H1 (cell line): ENCODE results near the gene SLCO4C1. TPM values are rescaled to one million over a fixed set of nuclear protein-coding genes. Genes with fewer than 3 reads are reported as not detected.

Source experiments
- CHD7 ChIP-seq: fragments of 300-600 bp; sonication (generic); IDR thresholded peaks from 2 replicates; pipeline ENCODE4 v1.7.1; 2012; ENCODE audit warnings: low read length, moderate library complexity, mild to moderate bottlenecking, inconsistent platforms; ENCODE audit not compliant: insufficient replicate concordance
- polyA plus RNA-seq, 7 experiments: library from polyadenylated mRNA; depleted of rRNA in 3 of 7; stranded (reverse) in 5 of 7; unstranded in 2 of 7; fragments of >200 nt in 5 of 7; fragments of 200-250 nt in 2 of 7; gene quantifications; 1 replicate in 5 of 7; 2 replicates in 1 of 7; 4 replicates in 1 of 7; pipeline versions ENCODE4 v1.2.1 to v1.2.3, GENCODE V29; 2011 to 2013; ENCODE audit warnings: missing spikeins in 2 of 7, mixed read lengths in 2 of 7
- total RNA-seq: library from RNA; stranded (reverse); fragmentation: NEBNext Ultra II Directional; extraction: Animal tissue kit (Norgen Biotek cat#: 25700); gene quantifications from 2 replicates; pipeline ENCODE4 v1.2.1, GENCODE V29; 2021
- TF ChIP-seq, protein P1 (sequence below), 3 experiments: IDR thresholded peaks; 1 replicate in 2 of 3; 2 replicates in 1 of 3; pipeline versions ENCODE4 v1.5.1 to v1.6.1; 2011; ENCODE audit warnings: low read length in 3 of 3, mild to moderate bottlenecking in 3 of 3, inconsistent platforms in 2 of 3, low read depth in 1 of 3, moderate library complexity in 1 of 3; ENCODE audit not compliant: insufficient read depth in 1 of 3; ENCODE audit errors: control extremely low read depth in 1 of 3

SLCO4C1 gene
- total and polyA plus RNA-seq, 2 of the 8 experiments (the other 6 are each of a cell fraction or from before 2014, with no cell fraction given), result 1.3 to 4.9 TPM

DNA sequence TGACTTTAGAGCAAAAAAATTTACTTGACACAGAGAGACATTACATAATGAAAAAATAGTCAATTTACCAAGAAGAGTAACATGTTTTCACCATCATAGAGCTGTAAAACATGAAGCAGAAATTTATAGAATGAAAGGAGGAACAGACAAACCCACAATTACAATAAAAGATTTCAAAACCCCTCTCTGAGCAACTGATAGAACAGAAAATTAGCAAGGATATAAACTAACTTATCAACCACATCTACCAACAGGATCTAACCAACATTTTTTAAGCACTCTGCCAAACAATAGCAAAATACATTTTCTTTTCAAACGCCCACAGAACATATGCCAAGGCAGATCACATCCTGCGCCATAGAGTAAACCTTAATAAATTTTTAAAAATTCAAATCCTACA, 17.9 kb downstream of the SLCO4C1 start (continued):
- TF ChIP-seq CHD7, result no peak
- TF ChIP-seq, protein P1, sequence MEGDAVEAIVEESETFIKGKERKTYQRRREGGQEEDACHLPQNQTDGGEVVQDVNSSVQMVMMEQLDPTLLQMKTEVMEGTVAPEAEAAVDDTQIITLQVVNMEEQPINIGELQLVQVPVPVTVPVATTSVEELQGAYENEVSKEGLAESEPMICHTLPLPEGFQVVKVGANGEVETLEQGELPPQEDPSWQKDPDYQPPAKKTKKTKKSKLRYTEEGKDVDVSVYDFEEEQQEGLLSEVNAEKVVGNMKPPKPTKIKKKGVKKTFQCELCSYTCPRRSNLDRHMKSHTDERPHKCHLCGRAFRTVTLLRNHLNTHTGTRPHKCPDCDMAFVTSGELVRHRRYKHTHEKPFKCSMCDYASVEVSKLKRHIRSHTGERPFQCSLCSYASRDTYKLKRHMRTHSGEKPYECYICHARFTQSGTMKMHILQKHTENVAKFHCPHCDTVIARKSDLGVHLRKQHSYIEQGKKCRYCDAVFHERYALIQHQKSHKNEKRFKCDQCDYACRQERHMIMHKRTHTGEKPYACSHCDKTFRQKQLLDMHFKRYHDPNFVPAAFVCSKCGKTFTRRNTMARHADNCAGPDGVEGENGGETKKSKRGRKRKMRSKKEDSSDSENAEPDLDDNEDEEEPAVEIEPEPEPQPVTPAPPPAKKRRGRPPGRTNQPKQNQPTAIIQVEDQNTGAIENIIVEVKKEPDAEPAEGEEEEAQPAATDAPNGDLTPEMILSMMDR (IDR thresholded peaks at IDR 0.05; ENCODE audit: control extremely low read depth in 1 of 3, insufficient read depth in 1 of 3, low read depth in 1 of 3, low read length in 3 of 3), result no peak
- TF ChIP-seq, all 59 proteins: peak for 0
